Fibroblast of skin of abdomen (primary cell): ENCODE results near the gene TLCD2.
"Not testable (repeated sequence)": the region's sequence is repeated elsewhere in the genome, so short reads cannot be mapped to it uniquely, and the experiment has no call there.

Source experiments
- DNase-seq: peaks from one replicate; pipeline ENCODE4 v3.0.0-alpha.2; 2013

The TLCD2 gene

GRCh38 chr17:1684378-1685189, 25.6 kb downstream of the TLCD2 start, which contains the start of gene PRPF8:
Gene PRPF8 (minus strand): TSS chr17:1684867. CDS start chr17:1684571, 296 bp downstream.
- DNase-seq: peak; percentile 97

GRCh38 chr17:1683459-1683858, 26.7 kb downstream of the TLCD2 start:
- DNase-seq: no peak

- no peak for DNase-seq
Observed at GRCh38 chr17:1676401-1676800, 33.8 kb downstream of the TLCD2 start.

DNA sequence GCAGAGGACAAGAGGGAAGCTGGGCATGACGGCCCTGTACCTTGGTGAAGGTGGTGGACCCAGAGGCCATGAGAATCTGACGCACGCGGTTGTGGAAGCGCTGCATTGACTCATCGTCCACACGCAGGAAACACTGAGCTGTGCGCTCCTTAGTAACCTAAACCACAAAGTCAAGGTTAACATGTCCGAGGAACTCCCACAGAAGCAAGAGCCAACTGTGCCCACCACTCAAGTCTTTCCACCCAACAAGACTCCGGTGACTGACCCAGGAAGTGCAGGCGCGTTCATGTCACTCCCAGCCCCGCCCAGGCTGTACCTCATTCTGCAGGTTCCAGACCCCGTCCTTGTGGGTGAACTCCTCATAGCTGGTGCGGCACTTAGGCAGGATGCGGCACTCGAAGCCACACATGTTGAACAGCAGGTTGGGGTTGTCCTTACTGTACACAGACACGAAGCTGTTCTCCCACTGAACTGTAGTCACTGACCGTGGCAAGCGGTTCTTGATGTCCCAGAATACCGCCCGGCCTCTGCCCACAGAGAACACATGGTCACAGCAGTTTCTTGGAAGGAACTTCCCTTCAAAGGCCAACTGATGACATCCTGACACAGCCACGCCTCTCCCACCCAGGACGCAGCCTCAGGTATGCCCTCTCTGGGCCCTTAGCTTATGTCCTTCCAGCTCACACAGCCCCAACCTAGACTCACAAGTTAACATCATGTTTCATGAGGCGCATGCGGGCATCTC, 37.0 kb downstream of the TLCD2 start:
- DNase-seq: no peak

GRCh38 chr17:1663934-1664333, 46.2 kb downstream of the TLCD2 start:
- not testable (repeated sequence) for DNase-seq

DNA sequence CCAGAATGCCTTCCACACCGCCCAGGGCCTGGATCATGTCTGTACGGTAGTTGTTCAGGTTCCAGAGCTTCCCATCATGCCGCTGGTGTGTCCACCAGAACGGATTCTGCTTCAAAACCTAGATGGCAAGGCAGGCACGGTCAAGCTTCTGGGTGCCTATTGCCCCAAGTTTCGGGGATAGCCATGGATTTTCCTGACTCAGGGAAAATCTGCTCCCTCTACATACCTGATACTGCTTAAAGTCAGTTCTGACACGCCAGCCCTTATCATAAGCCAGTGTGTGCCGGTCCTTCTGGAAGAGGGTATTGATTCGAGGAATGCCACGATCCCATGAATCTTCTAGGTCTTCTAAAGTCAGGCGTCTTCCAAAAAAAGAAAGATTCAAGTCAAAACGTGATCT, 49.1 kb downstream of the TLCD2 start:
- DNase-seq: no peak

DNA sequence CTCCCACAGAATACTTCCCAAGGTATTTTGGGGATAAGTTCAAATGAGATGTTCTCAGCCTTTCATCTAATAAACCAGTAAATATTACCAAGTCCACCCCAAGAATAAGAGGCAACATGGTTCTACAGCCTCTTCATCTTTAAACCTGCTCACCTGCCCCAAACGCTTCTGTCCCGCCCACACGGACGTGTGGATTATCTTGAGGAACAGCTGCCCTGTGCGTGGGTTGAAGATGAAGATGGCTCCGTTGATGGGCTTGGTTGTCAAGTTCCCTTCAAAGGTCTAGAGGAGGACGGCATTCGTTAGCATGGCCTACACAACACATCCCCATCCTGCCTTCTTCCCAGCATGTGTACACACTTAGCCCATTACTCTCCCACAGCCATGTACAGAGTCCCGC, 52.1 kb downstream of the TLCD2 start:
- no peak for DNase-seq

- no peak for DNase-seq
Observed at GRCh38 chr17:1653735-1654134, 56.4 kb downstream of the TLCD2 start.

- not testable (repeated sequence) for DNase-seq
Observed at GRCh38 chr17:1652794-1653193, 57.4 kb downstream of the TLCD2 start.
